ENCODE results near the gene TLE5.

Gene TLE5

DNA sequence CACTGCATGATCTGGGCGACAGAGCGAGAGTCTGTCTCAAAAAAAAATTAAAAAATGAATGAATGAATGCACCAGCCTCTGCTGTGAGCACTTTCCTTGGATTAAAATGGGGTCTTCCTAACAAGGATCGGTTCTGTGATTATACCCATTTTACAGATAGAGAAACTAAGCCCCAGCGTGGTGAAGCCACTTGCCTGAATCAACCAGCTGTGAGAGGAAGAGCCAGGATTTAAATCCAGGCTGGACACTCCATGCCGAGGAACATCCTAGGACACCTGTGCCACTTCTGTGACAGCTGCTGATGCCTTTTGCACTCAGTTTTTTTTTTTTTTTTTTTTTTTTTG, 14.1 kb downstream of the TLE5 start:
- H2BK15ac ChIP-seq (ENCODE audit: low read length), result no peak overlapping the region
- no peak overlapping the region for H2BK120ac ChIP-seq (ENCODE audit: low read depth, low read length)
- H2AFZ ChIP-seq (ENCODE audit: low read length), result no peak overlapping the region
- H3K4me1 ChIP-seq (ENCODE audit: control insufficient read depth in 2 of 2, insufficient read depth in 1 of 2, low read depth in 1 of 2, low read length in 2 of 2), result peaks cover 9 to 12% of the 10 kb centered on the region in 2 donors
- H3K79me1 ChIP-seq (ENCODE audit: low read depth, low read length), result no peaks in the 10 kb centered on the region
- no peaks in the 10 kb centered on the region for H3K9me3 ChIP-seq (replicated peaks in 1 of 2; ENCODE audit: control insufficient read depth in 2 of 2, insufficient read depth in 1 of 2, low read depth in 1 of 2, low read length in 2 of 2)
- no peak overlapping the region for H3K14ac ChIP-seq (ENCODE audit: low read length)
- H3K4ac ChIP-seq (ENCODE audit: low read length), result no peak overlapping the region
- no peak overlapping the region for H2AK5ac ChIP-seq (ENCODE audit: low read depth, low read length)
- no peak overlapping the region for H3K9ac ChIP-seq (ENCODE audit: low read depth, low read length, poor library complexity)
- peaks cover 0 to 10% of the 10 kb centered on the region in 2 donors for H3K36me3 ChIP-seq (replicated peaks in 1 of 2; ENCODE audit: control insufficient read depth in 2 of 2, insufficient read depth in 2 of 2, low read length in 2 of 2)
- H3K18ac ChIP-seq (ENCODE audit: low read length), result no peak overlapping the region
- H4K91ac ChIP-seq (ENCODE audit: low read depth, low read length, poor library complexity), result no peak overlapping the region
- H3K4me2 ChIP-seq (ENCODE audit: insufficient read depth, low read length, poor library complexity, severe bottlenecking), result no peak overlapping the region
- H3K4me3 ChIP-seq (ENCODE audit: low read length in 2 of 2), result no peak overlapping the region
- no CpG with 5 or more reads among the region's 5 CpGs for WGBS, 2 donors (ENCODE audit: extremely low coverage in 2 of 2, insufficient read length in 2 of 2, insufficient replicate concordance in 1 of 2)
- no peak overlapping the region for H2BK5ac ChIP-seq (ENCODE audit: low read length)
- H3K27ac ChIP-seq (replicated peaks; ENCODE audit: low read length), result no peak overlapping the region
- no peak overlapping the region for H3K23ac ChIP-seq (ENCODE audit: low read depth, low read length, poor library complexity)
- H3K27me3 ChIP-seq (ENCODE audit: control insufficient read depth in 3 of 3, insufficient read depth in 3 of 3, low read depth in 1 of 3, low read length in 3 of 3), result no peaks in the 10 kb centered on the region
- no peak for DNase-seq (ENCODE audit: low spot score)
- H2BK12ac ChIP-seq (ENCODE audit: low read length), result no peak overlapping the region
- no peak overlapping the region for H4K8ac ChIP-seq (ENCODE audit: low read depth, low read length)

GRCh38 chr19:3047496-3048189, 14.7 kb downstream of the TLE5 start:
- peak overlapping the region; percentile 61 for H3K4me2 ChIP-seq (ENCODE audit: insufficient read depth, low read length, poor library complexity, severe bottlenecking)
- peaks cover 12 to 15% of the 10 kb centered on the region in 2 donors for H3K4me1 ChIP-seq (ENCODE audit: control insufficient read depth in 2 of 2, insufficient read depth in 1 of 2, low read depth in 1 of 2, low read length in 2 of 2)
- H2BK5ac ChIP-seq (ENCODE audit: low read length), result no peak overlapping the region
- H2BK12ac ChIP-seq (ENCODE audit: low read length), result no peak overlapping the region
- no peak overlapping the region for H4K91ac ChIP-seq (ENCODE audit: low read depth, low read length, poor library complexity)
- H2AFZ ChIP-seq (ENCODE audit: low read length), result peak overlapping the region; percentile 80
- no peak overlapping the region for H4K8ac ChIP-seq (ENCODE audit: low read depth, low read length)
- H3K79me1 ChIP-seq (ENCODE audit: low read depth, low read length), result no peaks in the 10 kb centered on the region
- no peak overlapping the region for H2BK15ac ChIP-seq (ENCODE audit: low read length)
- peak overlapping the region; percentile 60 for H3K18ac ChIP-seq (ENCODE audit: low read length)
- H3K4ac ChIP-seq (ENCODE audit: low read length), result no peak overlapping the region
- no peak overlapping the region for H2AK5ac ChIP-seq (ENCODE audit: low read depth, low read length)
- no peak overlapping the region for H2BK120ac ChIP-seq (ENCODE audit: low read depth, low read length)
- peaks cover 0 to 5% of the 10 kb centered on the region in 2 donors for H3K36me3 ChIP-seq (replicated peaks in 1 of 2; ENCODE audit: control insufficient read depth in 2 of 2, insufficient read depth in 2 of 2, low read length in 2 of 2)
- WGBS, 2 donors (ENCODE audit: extremely low coverage in 2 of 2, insufficient read length in 2 of 2, insufficient replicate concordance in 1 of 2), result no CpG with 5 or more reads among the region's 28 CpGs
- H3K14ac ChIP-seq (ENCODE audit: low read length), result no peak overlapping the region
- peaks cover 0 to under 1% (median 0%) of the 10 kb centered on the region in 3 experiments for H3K27me3 ChIP-seq (ENCODE audit: control insufficient read depth in 3 of 3, insufficient read depth in 3 of 3, low read depth in 1 of 3, low read length in 3 of 3)
- peak; percentile 81 for DNase-seq (ENCODE audit: low spot score)
- no peak overlapping the region for H3K9ac ChIP-seq (ENCODE audit: low read depth, low read length, poor library complexity)
- no peaks in the 10 kb centered on the region for H3K9me3 ChIP-seq (replicated peaks in 1 of 2; ENCODE audit: control insufficient read depth in 2 of 2, insufficient read depth in 1 of 2, low read depth in 1 of 2, low read length in 2 of 2)
- H3K23ac ChIP-seq (ENCODE audit: low read depth, low read length, poor library complexity), result no peak overlapping the region
- peak overlapping the region; percentile 63 for H3K27ac ChIP-seq (replicated peaks; ENCODE audit: low read length)
- H3K4me3 ChIP-seq (ENCODE audit: low read length in 2 of 2), result peak overlapping the region in 1 of 2 donors; percentile 12

DNA sequence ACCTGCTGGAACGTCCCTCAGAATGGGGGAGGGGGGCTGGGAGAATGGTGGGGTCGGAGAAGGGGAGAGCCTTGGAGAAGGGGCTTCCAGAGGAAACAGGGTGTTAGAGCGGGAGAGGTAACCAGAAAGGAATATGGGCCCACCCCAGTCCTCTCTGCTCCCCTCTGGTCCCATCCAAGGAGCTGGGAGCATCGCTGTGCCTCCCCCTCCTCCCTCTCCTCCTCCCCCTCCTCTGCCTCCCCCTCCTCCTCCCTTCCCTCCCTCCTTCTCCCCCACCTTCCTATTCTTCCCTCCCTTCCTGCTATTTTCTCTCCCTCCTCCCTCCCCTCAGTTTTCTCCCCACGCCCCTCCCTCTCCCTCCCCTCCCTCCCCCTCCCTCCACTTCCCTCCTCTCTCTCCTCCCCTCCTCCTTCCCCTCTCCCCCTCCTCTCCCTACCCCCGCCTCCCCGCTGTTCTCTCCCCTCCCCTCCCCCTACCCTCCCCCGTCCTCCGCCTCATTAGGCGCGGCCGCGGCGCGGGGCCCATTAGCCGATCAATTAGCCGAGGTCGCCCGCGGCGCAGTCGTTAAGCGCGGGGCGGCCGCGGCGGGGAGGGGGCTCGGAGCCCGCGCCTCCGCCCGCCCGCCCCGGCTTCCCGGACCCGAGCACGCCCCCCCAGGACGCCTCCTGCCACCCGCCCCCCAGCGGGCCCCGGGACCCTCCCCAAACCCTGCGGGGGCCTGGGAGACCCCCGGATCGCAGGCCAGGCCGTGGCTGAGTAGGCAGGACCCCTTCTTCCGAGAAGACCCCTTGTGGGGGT, 15.4 kb downstream of the TLE5 start:
- WGBS, 2 donors (ENCODE audit: extremely low coverage in 2 of 2, insufficient read length in 2 of 2, insufficient replicate concordance in 1 of 2), result no CpG with 5 or more reads among the region's 47 CpGs

More for the DNA sequence above, 15.4 kb downstream of the TLE5 start:
- H3K36me3 ChIP-seq (replicated peaks in 1 of 2; ENCODE audit: control insufficient read depth in 2 of 2, insufficient read depth in 2 of 2, low read length in 2 of 2), result no peaks in the 10 kb centered on the region
- peak overlapping the region; percentile 63 for H3K27ac ChIP-seq (replicated peaks; ENCODE audit: low read length)
- no peak overlapping the region for H2BK12ac ChIP-seq (ENCODE audit: low read length)
- H2BK5ac ChIP-seq (ENCODE audit: low read length), result no peak overlapping the region
- no peak overlapping the region for H4K8ac ChIP-seq (ENCODE audit: low read depth, low read length)
- H3K4ac ChIP-seq (ENCODE audit: low read length), result no peak overlapping the region
- DNase-seq (ENCODE audit: low spot score), result peak; percentile 74
- peak overlapping the region in 1 of 2 donors; percentile 12 for H3K4me3 ChIP-seq (ENCODE audit: low read length in 2 of 2)
- no peak overlapping the region for H3K9ac ChIP-seq (ENCODE audit: low read depth, low read length, poor library complexity)
- H2AFZ ChIP-seq (ENCODE audit: low read length), result peak overlapping the region; percentile 80
- no peak overlapping the region for H4K91ac ChIP-seq (ENCODE audit: low read depth, low read length, poor library complexity)
- H3K23ac ChIP-seq (ENCODE audit: low read depth, low read length, poor library complexity), result no peak overlapping the region
- peak overlapping the region; percentile 88 for H3K18ac ChIP-seq (ENCODE audit: low read length)
- no peaks in the 10 kb centered on the region for H3K79me1 ChIP-seq (ENCODE audit: low read depth, low read length)
- H2BK120ac ChIP-seq (ENCODE audit: low read depth, low read length), result no peak overlapping the region
- H2BK15ac ChIP-seq (ENCODE audit: low read length), result peak overlapping the region; percentile 80
- H3K9me3 ChIP-seq (replicated peaks in 1 of 2; ENCODE audit: control insufficient read depth in 2 of 2, insufficient read depth in 1 of 2, low read depth in 1 of 2, low read length in 2 of 2), result no peaks in the 10 kb centered on the region
- H3K4me2 ChIP-seq (ENCODE audit: insufficient read depth, low read length, poor library complexity, severe bottlenecking), result peak overlapping the region; percentile 61
- peaks cover 16 to 20% of the 10 kb centered on the region in 2 donors for H3K4me1 ChIP-seq (ENCODE audit: control insufficient read depth in 2 of 2, insufficient read depth in 1 of 2, low read depth in 1 of 2, low read length in 2 of 2)
- H3K14ac ChIP-seq (ENCODE audit: low read length), result no peak overlapping the region
- H3K27me3 ChIP-seq (ENCODE audit: control insufficient read depth in 3 of 3, insufficient read depth in 3 of 3, low read depth in 1 of 3, low read length in 3 of 3), result peaks cover 0 to 3% (median 0%) of the 10 kb centered on the region in 3 experiments
- H2AK5ac ChIP-seq (ENCODE audit: low read depth, low read length), result no peak overlapping the region

Data from neuronal stem cell (in vitro differentiated cells).